Spinal cord (tissue), 10 donors: ENCODE data around the gene MSH3. TPM values are rescaled to one million over a fixed set of nuclear protein-coding genes. Genes with fewer than 3 reads are reported as not detected.
A peak's percentile ranks its signal among the peaks of the same experiment; 100 is the strongest.
"Not testable (repeated sequence)": the region's sequence is repeated elsewhere in the genome, so short reads cannot be mapped to it uniquely, and the experiment has no call there.

Experiments used
- DNase-seq, 6 donors: peaks; one replicate each; pipeline versions ENCODE4 v3.0.0 to v3.0.0-alpha.2; 2013 to 2015; ENCODE audit warnings: low spot score in 6 of 6, low read depth in 4 of 6
- H3K27ac ChIP-seq: one replicate; pipeline ENCODE4 v1.5.1; 2013; ENCODE audit warnings: low read depth, low read length, control low read depth
- H3K27me3 ChIP-seq: one replicate; pipeline ENCODE4 v1.6.1; 2013; ENCODE audit warnings: low read length; ENCODE audit not compliant: control insufficient read depth, insufficient read depth
- H3K36me3 ChIP-seq: one replicate; pipeline ENCODE4 v1.6.1; 2013; ENCODE audit warnings: low read length; ENCODE audit not compliant: control insufficient read depth, insufficient read depth
- H3K4me1 ChIP-seq: one replicate; pipeline ENCODE4 v1.6.1; 2013; ENCODE audit warnings: low read length; ENCODE audit not compliant: control insufficient read depth, insufficient read depth
- H3K4me3 ChIP-seq: one replicate; pipeline ENCODE4 v1.5.1; 2013; ENCODE audit warnings: low read depth, low read length, control low read depth
- H3K9me3 ChIP-seq: one replicate; pipeline ENCODE4 v1.6.1; 2013; ENCODE audit warnings: low read length; ENCODE audit not compliant: control insufficient read depth, insufficient read depth
- WGBS: methylation state at CpG from one replicate; pipeline ENCODE4 v1.1.5; 2013; ENCODE audit warnings: missing lambda C conversion rate; ENCODE audit not compliant: insufficient coverage; 5-methylcytosine and 5-hydroxymethylcytosine counted together
- polyA plus RNA-seq, 2 donors: library from polyadenylated mRNA; unstranded; fragments of 120-200 nt; gene quantifications; one replicate each; pipeline ENCODE4 v1.2.1, GENCODE V29; 2013; ENCODE audit not compliant: insufficient read length in 2 of 2
- total RNA-seq, 2 donors: library from RNA; depleted of rRNA in 1 of 2; stranded (reverse); fragments of 120-200 nt in 1 of 2; fragments of >200 nt in 1 of 2; gene quantifications; one replicate each; pipeline versions ENCODE4 v1.2.3 to v1.2.4, GENCODE V29; 2013 to 2014
- donor health status: healthy.

The MSH3 gene
- total and polyA plus RNA-seq, 4 donors = 9.4 to 29.0 (median 15.9) TPM

DNA sequence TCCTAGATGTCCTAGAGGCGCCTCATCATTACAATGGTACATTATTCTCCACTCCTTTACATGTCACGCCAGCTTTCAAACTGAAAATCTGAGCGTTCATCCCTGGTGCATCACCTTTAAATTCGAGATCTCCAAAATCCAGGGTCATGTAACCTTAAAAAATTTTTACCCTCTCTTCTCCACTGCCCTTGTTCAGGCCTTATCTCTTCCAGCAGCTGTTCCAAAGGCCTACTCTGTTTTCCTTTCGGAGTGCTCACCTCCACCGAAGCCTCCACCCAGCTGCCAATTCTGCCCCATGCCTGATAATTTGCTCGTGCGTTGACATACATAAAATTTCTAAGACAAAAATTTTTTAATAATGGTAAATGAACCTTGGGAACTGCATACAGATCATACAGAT is 950 bp upstream of the MSH3 start:
- no peak overlapping the region for H3K27ac ChIP-seq
- H3K4me3 ChIP-seq = peak overlapping the region; percentile 54
- DNase-seq = no peak
- H3K36me3 ChIP-seq = peaks cover 12% of the 10 kb centered on the region
- no peaks in the 10 kb centered on the region for H3K9me3 ChIP-seq
- peaks cover 9% of the 10 kb centered on the region for H3K4me1 ChIP-seq
- 45% methylated on average over 4 of the region's 8 CpGs for WGBS
- H3K27me3 ChIP-seq = no peaks in the 10 kb centered on the region

- no peak overlapping the region for H3K27ac ChIP-seq
- H3K4me1 ChIP-seq = peaks cover 9% of the 10 kb centered on the region
- H3K9me3 ChIP-seq = no peaks in the 10 kb centered on the region
- H3K27me3 ChIP-seq = no peaks in the 10 kb centered on the region
- peaks cover 16% of the 10 kb centered on the region for H3K36me3 ChIP-seq
- H3K4me3 ChIP-seq = peak overlapping the region; percentile 54
- WGBS = under 1% methylated on average over 22 of the region's 24 CpGs
- peak in 1 of 6 donors; percentile 10 for DNase-seq
Measured at GRCh38 chr5:80654054-80654390, 430 bp upstream of the MSH3 start.

GRCh38 chr5:80655231-80655774 is 851 bp downstream of the MSH3 start:
- Histone ChIP-seq H3K36me3 (peaks cover 22% of the 10 kb centered on the region), H3K9me3 (no peaks in the 10 kb centered on the region), H3K4me1 (peaks cover 9% of the 10 kb centered on the region), H3K27ac (peak overlapping the region; percentile 31), H3K4me3 (peak overlapping the region; percentile 73), H3K27me3 (no peaks in the 10 kb centered on the region)
- no CpG with 5 or more reads among the region's 7 CpGs for WGBS
- no peak for DNase-seq

GRCh38 chr5:80656425-80656824 is 2.0 kb downstream of the MSH3 start:
- WGBS = 100% methylated on average over 1 of the region's 1 CpG
- Histone ChIP-seq H3K36me3 (peaks cover 26% of the 10 kb centered on the region), H3K4me1 (peaks cover 9% of the 10 kb centered on the region), H3K4me3 (no peak overlapping the region), H3K9me3 (no peaks in the 10 kb centered on the region), H3K27ac (no peak overlapping the region), H3K27me3 (no peaks in the 10 kb centered on the region)
- DNase-seq = no peak

DNA sequence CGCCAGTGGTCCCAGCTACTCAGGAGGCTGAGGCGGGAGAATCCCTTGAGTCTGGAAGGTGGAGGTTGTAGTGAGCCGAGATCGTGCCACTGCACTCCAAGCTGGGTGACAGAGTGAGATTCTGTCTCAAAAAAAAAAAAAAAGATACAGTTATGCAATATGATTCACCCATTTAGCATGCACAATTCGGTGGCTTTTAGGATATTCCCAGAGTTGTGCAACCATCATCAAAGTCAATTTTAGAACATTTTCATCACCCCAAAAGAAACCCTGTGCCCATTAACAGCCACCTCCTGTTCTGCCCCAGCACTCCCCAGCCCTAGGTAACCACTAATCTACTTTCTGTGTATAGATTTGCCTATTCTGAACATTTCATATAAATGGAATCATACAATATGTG is 4.7 kb downstream of the MSH3 start:
- H3K4me3 ChIP-seq = no peak overlapping the region

DNA sequence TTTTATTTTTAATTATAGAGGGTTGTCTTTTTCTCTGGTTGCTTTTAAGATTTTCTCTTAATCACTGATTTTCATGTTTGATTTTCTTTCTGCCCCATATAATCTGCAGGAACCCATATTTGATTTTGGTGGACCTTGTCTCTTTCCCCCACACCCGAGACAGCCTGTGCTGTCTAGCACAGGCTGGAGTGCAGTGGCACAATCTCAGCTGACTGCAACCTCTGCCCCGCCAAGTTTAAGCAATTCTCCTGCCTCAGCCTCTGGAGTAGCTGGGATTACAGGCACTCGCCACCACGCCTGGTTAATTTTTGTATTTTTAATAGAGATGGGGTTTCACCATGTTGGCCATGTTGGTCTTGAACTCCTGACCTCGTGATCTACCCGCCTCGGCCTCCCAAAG is 6.2 kb downstream of the MSH3 start:
- H3K27ac ChIP-seq, H3K27me3 ChIP-seq, H3K4me3 ChIP-seq, DNase-seq, H3K4me1 ChIP-seq, H3K9me3 ChIP-seq: not testable (repeated sequence)
- WGBS = 93% methylated on average over 3 of the region's 7 CpGs
- H3K36me3 ChIP-seq = peaks cover 26% of the 10 kb centered on the region

More for the DNA sequence above, 4.7 kb downstream of the MSH3 start:
- no peak for DNase-seq
- peaks cover 1% of the 10 kb centered on the region for H3K4me1 ChIP-seq
- H3K9me3 ChIP-seq = no peaks in the 10 kb centered on the region
- H3K36me3 ChIP-seq = peaks cover 26% of the 10 kb centered on the region
- no peaks in the 10 kb centered on the region for H3K27me3 ChIP-seq
- H3K27ac ChIP-seq = no peak overlapping the region
- WGBS = 97% methylated on average over 3 of the region's 5 CpGs

DNA sequence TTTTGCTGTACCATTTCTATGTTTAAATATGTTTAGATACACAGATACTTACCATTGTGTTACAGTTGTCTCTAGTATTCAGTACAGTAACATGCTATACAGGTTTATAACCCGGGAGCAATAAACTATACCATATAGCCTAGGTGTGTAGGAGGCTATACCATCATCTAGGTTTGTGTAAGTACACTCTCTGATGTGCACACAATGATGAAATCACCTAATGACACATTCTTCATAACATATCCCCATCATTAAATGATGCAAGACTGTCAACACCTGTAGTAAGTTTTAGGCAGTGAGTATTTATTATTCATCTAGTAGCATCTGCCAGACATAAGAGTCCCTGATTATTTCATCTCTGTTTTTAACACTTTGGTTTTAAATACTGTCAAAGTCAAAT is 7.7 kb downstream of the MSH3 start:
- WGBS = no CpG with 5 or more reads among the region's 1 CpG
- Histone ChIP-seq H3K4me1 (no peaks in the 10 kb centered on the region), H3K27ac (no peak overlapping the region), H3K9me3 (no peaks in the 10 kb centered on the region), H3K27me3 (no peaks in the 10 kb centered on the region), H3K36me3 (peaks cover 24% of the 10 kb centered on the region), H3K4me3 (no peak overlapping the region)
- DNase-seq = no peak

DNA sequence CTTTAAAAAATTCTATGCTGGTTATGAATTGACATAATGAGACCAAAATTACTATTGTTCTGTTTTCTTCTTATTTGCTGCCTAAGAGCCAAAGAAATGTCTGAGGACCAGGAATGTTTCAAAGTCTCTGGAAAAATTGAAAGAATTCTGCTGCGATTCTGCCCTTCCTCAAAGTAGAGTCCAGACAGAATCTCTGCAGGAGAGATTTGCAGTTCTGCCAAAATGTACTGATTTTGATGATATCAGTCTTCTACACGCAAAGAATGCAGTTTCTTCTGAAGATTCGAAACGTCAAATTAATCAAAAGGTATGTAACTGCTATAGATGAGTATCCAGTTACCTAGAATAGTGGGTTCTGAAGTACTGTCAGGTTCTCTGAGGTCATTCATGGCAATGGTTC is 10.6 kb downstream of the MSH3 start:
- Histone ChIP-seq H3K36me3 (peaks cover 21% of the 10 kb centered on the region), H3K9me3 (no peaks in the 10 kb centered on the region), H3K27ac (no peak overlapping the region), H3K27me3 (no peaks in the 10 kb centered on the region), H3K4me3 (no peak overlapping the region), H3K4me1 (no peaks in the 10 kb centered on the region)
- 95% methylated on average over 4 of the region's 4 CpGs for WGBS
- no peak for DNase-seq

DNA sequence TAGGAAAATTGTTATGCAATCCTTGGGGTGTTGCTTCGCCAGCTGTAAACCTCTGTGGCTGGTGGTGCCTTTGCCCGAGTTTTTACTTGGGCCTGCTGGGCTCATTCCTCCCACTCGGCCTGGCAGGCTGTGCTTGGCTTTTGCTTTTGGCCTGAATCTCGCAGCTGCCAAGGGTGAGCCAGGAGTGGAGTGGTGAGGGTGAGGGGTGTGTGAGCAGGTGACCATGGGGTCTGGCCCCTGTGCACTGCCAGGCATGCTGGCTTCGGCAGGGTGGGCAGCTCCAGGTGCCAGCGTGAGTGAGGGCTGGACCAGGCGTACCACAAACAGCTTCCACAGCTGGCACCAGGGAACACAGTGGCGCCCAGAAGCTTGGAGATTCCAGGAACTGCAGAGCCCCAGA is 12.9 kb downstream of the MSH3 start:
- no peak for DNase-seq
- Histone ChIP-seq H3K4me1 (no peaks in the 10 kb centered on the region), H3K36me3 (peaks cover 17% of the 10 kb centered on the region), H3K9me3 (no peaks in the 10 kb centered on the region), H3K27me3 (no peaks in the 10 kb centered on the region), H3K27ac (no peak overlapping the region), H3K4me3 (no peak overlapping the region)
- WGBS = 98% methylated on average over 8 of the region's 8 CpGs

DNA sequence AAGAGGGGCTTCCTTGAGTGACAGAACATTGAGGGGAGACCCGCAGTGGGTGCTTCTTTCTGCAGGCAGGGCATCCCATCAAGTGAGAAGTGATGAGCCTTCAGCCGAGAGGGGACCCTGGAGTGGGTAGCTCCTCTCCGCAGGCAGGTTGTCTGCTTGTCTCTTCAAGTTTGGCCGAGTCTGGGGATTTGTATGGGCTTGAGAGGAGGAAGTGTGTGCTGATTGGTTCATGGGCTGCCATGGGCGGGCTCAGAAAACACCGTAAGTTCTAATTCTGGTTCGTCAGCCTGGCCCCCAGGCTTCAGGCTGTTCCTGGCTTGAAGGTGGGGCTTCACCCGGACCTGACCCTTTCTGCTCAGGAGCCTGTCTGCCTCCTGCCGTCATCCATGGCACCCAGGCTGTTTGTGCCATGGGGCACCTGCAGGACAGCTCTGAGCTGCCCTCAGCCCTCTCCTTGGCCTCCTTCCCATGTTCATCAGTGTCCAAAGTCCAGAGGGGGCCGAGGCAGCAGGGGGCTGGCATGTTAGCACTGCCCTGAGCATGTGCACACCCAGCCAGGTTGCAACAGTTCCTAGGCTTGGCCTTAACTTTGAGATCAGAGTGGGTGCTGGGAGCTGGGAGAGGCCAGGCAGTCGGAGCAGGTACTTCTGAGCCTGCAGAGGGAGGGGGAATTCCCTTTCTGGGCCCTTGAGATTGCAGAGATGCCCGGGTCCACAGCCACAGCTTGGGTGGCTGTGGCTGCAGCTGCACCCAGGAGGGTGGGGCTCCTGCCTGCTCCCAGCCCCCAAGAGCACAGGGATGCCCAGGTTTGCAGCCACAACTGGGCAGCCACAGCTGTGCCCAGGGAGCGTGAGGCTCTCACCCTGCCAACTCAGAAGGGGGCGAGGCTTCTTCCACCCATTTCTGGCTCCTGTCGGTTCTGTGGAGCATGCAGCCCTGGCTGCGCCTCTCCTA is 13.8 kb downstream of the MSH3 start:
- peaks cover 20% of the 10 kb centered on the region for H3K36me3 ChIP-seq
- H3K27ac ChIP-seq = no peak overlapping the region
- H3K4me3 ChIP-seq = no peak overlapping the region
- H3K4me1 ChIP-seq = no peaks in the 10 kb centered on the region
- DNase-seq = no peak
- no peaks in the 10 kb centered on the region for H3K9me3 ChIP-seq
- WGBS = 83% methylated on average over 16 of the region's 16 CpGs
- no peaks in the 10 kb centered on the region for H3K27me3 ChIP-seq
